Breast epithelium (tissue), 3 donors: Measurements from ENCODE around the gene JADE2.

Experiments used
- POLR2A ChIP-seq: fragments of 450-650 bp; IDR thresholded peaks from one replicate; pipeline ENCODE4 v1.6.1; 2016; ENCODE audit warnings: antibody characterized with exemption, mild to moderate bottlenecking, moderate library complexity
- POLR2AphosphoS5 ChIP-seq, 3 donors: sonication (generic); formaldehyde crosslinking; IDR thresholded peaks; one replicate each; pipeline ENCODE4 v1.6.1; 2017; ENCODE audit warnings: antibody characterized with exemption in 3 of 3
- TF ChIP-seq, protein P1 (sequence below), 3 donors: fragments of 450-650 bp; IDR thresholded peaks; one replicate each; pipeline ENCODE4 v1.5.1; 2016 to 2017; ENCODE audit warnings: antibody characterized with exemption in 3 of 3, mild to moderate bottlenecking in 3 of 3, moderate library complexity in 3 of 3

DNA sequence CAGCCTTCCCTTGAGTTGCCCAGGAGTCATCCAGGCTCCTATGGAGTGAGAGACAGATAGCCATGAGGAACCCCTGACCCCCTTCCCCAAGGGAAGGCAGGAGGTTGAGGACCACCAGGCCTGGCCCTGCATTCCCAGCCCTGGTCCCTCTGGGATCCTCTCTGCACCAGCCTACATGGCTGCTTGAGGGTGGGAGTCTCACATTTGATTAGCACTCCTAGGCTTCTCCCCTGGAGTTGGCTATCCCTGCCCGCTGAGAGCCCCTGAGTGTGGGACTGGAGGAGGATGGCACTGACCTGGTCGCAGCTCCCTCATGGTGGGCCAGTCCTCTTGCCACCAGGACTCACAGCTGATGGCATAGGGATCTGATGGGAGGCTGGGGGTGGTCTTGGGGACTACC is 60.5 kb downstream of the JADE2 start:
- TF ChIP-seq, protein P1, sequence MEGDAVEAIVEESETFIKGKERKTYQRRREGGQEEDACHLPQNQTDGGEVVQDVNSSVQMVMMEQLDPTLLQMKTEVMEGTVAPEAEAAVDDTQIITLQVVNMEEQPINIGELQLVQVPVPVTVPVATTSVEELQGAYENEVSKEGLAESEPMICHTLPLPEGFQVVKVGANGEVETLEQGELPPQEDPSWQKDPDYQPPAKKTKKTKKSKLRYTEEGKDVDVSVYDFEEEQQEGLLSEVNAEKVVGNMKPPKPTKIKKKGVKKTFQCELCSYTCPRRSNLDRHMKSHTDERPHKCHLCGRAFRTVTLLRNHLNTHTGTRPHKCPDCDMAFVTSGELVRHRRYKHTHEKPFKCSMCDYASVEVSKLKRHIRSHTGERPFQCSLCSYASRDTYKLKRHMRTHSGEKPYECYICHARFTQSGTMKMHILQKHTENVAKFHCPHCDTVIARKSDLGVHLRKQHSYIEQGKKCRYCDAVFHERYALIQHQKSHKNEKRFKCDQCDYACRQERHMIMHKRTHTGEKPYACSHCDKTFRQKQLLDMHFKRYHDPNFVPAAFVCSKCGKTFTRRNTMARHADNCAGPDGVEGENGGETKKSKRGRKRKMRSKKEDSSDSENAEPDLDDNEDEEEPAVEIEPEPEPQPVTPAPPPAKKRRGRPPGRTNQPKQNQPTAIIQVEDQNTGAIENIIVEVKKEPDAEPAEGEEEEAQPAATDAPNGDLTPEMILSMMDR (IDR thresholded peaks at IDR 0.05): no peak
- TF ChIP-seq POLR2A (no peak), POLR2AphosphoS5 (IDR thresholded peaks at IDR 0.05) (no peak)
